ENCODE data around the gene KLF16. TPM values are rescaled to one million over a fixed set of nuclear protein-coding genes. Genes with fewer than 3 reads are reported as not detected.
A peak's percentile ranks its signal among the peaks of the same experiment; 100 is the strongest.

The KLF16 gene
- total RNA-seq, 1 donor from 2014 or later, result 52.4 TPM

GRCh38 chr19:1805401-1806183 is 57.8 kb downstream of the KLF16 start:
- H3K36me3 ChIP-seq (ENCODE audit: insufficient read depth, low read length), result no peaks in the 10 kb centered on the region
- H3K9me3 Mint-ChIP-seq (ENCODE audit: unreplicated experiment), result peaks cover 3% of the 10 kb centered on the region
- H3K27me3 Mint-ChIP-seq (ENCODE audit: low read depth, unreplicated experiment), result peaks cover 12% of the 10 kb centered on the region
- no peaks in the 10 kb centered on the region for H3K4me1 ChIP-seq (ENCODE audit: insufficient read depth, low read length)
- H3K4me2 ChIP-seq (ENCODE audit: low read length), result no peak overlapping the region
- no peaks in the 10 kb centered on the region for H3K4me1 Mint-ChIP-seq (ENCODE audit: low read depth, unreplicated experiment)
- H3K4me3 Mint-ChIP-seq (ENCODE audit: unreplicated experiment), result no peak overlapping the region
- no peaks in the 10 kb centered on the region for H3K79me2 ChIP-seq (ENCODE audit: insufficient read depth, low read length)
- H2AFZ ChIP-seq (ENCODE audit: low read depth, low read length), result no peak overlapping the region
- no peaks in the 10 kb centered on the region for H3K27me3 ChIP-seq (ENCODE audit: insufficient read depth, low read length)
- no peaks in the 10 kb centered on the region for H4K20me1 ChIP-seq (ENCODE audit: insufficient read depth, low read length)
- no peak for FAIRE-seq
- H3K9ac ChIP-seq (ENCODE audit: low read length), result no peak overlapping the region
- no peak for TF ChIP-seq EZH2 (IDR thresholded peaks at IDR 0.05; ENCODE audit: insufficient read depth, low read length)
- no peak for TF ChIP-seq CTCF (IDR thresholded peaks at IDR 0.05; ENCODE audit: insufficient read depth, low read depth, low read length)
- H3K27ac Mint-ChIP-seq (ENCODE audit: unreplicated experiment), result no peak overlapping the region
- H3K36me3 Mint-ChIP-seq (ENCODE audit: low read depth, unreplicated experiment), result peaks cover 14% of the 10 kb centered on the region
- H3K9me3 ChIP-seq (ENCODE audit: insufficient read depth, low read depth, low read length), result no peaks in the 10 kb centered on the region
- no peak overlapping the region for H3K27ac ChIP-seq (ENCODE audit: low read depth, low read length)
- DNase-seq (ENCODE audit: low read depth), result no peak
- H3K4me3 ChIP-seq (ENCODE audit: insufficient read depth, low read depth, low read length), result no peak overlapping the region

- Histone ChIP-seq H3K27ac (ENCODE audit: low read depth, low read length) (no peak overlapping the region), H3K27me3 (ENCODE audit: insufficient read depth, low read length) (no peaks in the 10 kb centered on the region), H3K79me2 (ENCODE audit: insufficient read depth, low read length) (no peaks in the 10 kb centered on the region), H2AFZ (ENCODE audit: low read depth, low read length) (no peak overlapping the region), H3K4me3 (ENCODE audit: insufficient read depth, low read depth, low read length) (no peak overlapping the region), H3K9ac (ENCODE audit: low read length) (no peak overlapping the region), H3K36me3 (ENCODE audit: insufficient read depth, low read length) (no peaks in the 10 kb centered on the region), H4K20me1 (ENCODE audit: insufficient read depth, low read length) (no peaks in the 10 kb centered on the region), H3K9me3 (ENCODE audit: insufficient read depth, low read depth, low read length) (no peaks in the 10 kb centered on the region), H3K4me1 (ENCODE audit: insufficient read depth, low read length) (no peaks in the 10 kb centered on the region), H3K4me2 (ENCODE audit: low read length) (no peak overlapping the region)
- peaks cover 12% of the 10 kb centered on the region for H3K27me3 Mint-ChIP-seq (ENCODE audit: low read depth, unreplicated experiment)
- no peak overlapping the region for H3K4me3 Mint-ChIP-seq (ENCODE audit: unreplicated experiment)
- peaks cover 18% of the 10 kb centered on the region for H3K36me3 Mint-ChIP-seq (ENCODE audit: low read depth, unreplicated experiment)
- FAIRE-seq (no peak), DNase-seq (ENCODE audit: low read depth) (no peak)
- peaks cover 3% of the 10 kb centered on the region for H3K9me3 Mint-ChIP-seq (ENCODE audit: unreplicated experiment)
- no peak overlapping the region for H3K27ac Mint-ChIP-seq (ENCODE audit: unreplicated experiment)
- H3K4me1 Mint-ChIP-seq (ENCODE audit: low read depth, unreplicated experiment), result no peaks in the 10 kb centered on the region
- no peak for TF ChIP-seq CTCF (IDR thresholded peaks at IDR 0.05; ENCODE audit: insufficient read depth, low read depth, low read length)
- TF ChIP-seq EZH2 (IDR thresholded peaks at IDR 0.05; ENCODE audit: insufficient read depth, low read length), result no peak
These were observed 58.5 kb downstream of the KLF16 start for GRCh38 chr19:1804858-1805257.

Small RNA genes within 50 kb of the gene (microRNA-seq; reads per million reads assigned to microRNA genes)
- 10.7 reads per million, percentile 36 among the genes with 10 or more reads in this experiment for gene MIR1909

Other genes with a start within 250 kb of the KLF16 start
- 156 and 173 TPM in 2 replicates for gene TCF3, start 211.0 kb downstream of the KLF16 start, total RNA-seq
- not detected in 2 replicates for gene ONECUT3, start 110.1 kb downstream of the KLF16 start, total RNA-seq
- 3.0 and 4.4 TPM in 2 replicates for gene ATP8B3, start 51.3 kb downstream of the KLF16 start, total RNA-seq
- gene REXO1, start 15.1 kb downstream of the KLF16 start, total RNA-seq, result 35.5 and 36.2 TPM in 2 replicates
- gene ABHD17A, start 21.9 kb upstream of the KLF16 start, total RNA-seq, result 56.7 and 61.4 TPM in 2 replicates
- 3.7 and 5.7 TPM in 2 replicates for gene ADAT3, start 41.8 kb upstream of the KLF16 start, total RNA-seq
- 72.2 and 73.4 TPM in 2 replicates for gene SCAMP4, start 41.8 kb upstream of the KLF16 start, total RNA-seq
- gene CSNK1G2, start 77.6 kb upstream of the KLF16 start, total RNA-seq, result 60.8 and 64.1 TPM in 2 replicates
- gene BTBD2, start 152.1 kb upstream of the KLF16 start, total RNA-seq, result 49.5 and 53.7 TPM in 2 replicates
- gene MKNK2, start 187.7 kb upstream of the KLF16 start, total RNA-seq, result 123 and 146 TPM in 2 replicates
- 45.3 and 47.2 TPM in 2 replicates for gene MOB3A, start 232.7 kb upstream of the KLF16 start, total RNA-seq
- 5.6 and 5.8 TPM in 2 replicates for gene IZUMO4, start 233.3 kb upstream of the KLF16 start, total RNA-seq